ENCODE results near the gene ATCAY. TPM values are rescaled to one million over a fixed set of nuclear protein-coding genes. Genes with fewer than 3 reads are reported as not detected.

ATCAY gene
- not detected for total RNA-seq

- no peaks in the 10 kb centered on the region for H3K36me3 ChIP-seq
- ATAC-seq (no peak), DNase-seq (no peak)
- H3K27ac ChIP-seq, result no peak within 1 kb of the TSS
- in situ Hi-C loops (cut with MboI; ENCODE audit: low sequenced_read_pairs in 4 of 4) (no loop called here), intact Hi-C loops (cut with DNase I; ENCODE audit: low total_unique reads) (no loop called here)
- no peak for TF ChIP-seq POLR2A (IDR thresholded peaks at IDR 0.05)
- no peak for TF ChIP-seq CTCF (IDR thresholded peaks at IDR 0.05 in 4 of 5, conservative IDR thresholded peaks at IDR 0.05 in 1 of 5)
- no peaks in the 10 kb centered on the region for H3K4me1 ChIP-seq
- no peak within 1 kb of the TSS for H3K4me3 ChIP-seq
- H3K27me3 ChIP-seq, result peaks cover 48 to 64% (median 54%) of the 10 kb centered on the region in 3 donors
- no peaks in the 10 kb centered on the region for H3K9me3 ChIP-seq
These were observed at the start of gene ATCAY for GRCh38 chr19:3880471-3881271. Gene ATCAY, plus strand, starts transcription at chr19:3880685. Its CDS starts 5,083 bp downstream, at chr19:3885768.

- H3K9me3 ChIP-seq, result no peaks in the 10 kb centered on the region
- H3K4me3 ChIP-seq, result no peak overlapping the region
- no peak for DNase-seq
- no peak for TF ChIP-seq POLR2A (IDR thresholded peaks at IDR 0.05)
- TF ChIP-seq CTCF (IDR thresholded peaks at IDR 0.05 in 4 of 5, conservative IDR thresholded peaks at IDR 0.05 in 1 of 5), result no peak
- no peaks in the 10 kb centered on the region for H3K4me1 ChIP-seq
- ATAC-seq, result no peak
- in situ Hi-C loops (cut with MboI; ENCODE audit: low sequenced_read_pairs in 4 of 4), result no loop called here
- no peaks in the 10 kb centered on the region for H3K36me3 ChIP-seq
- intact Hi-C loops (cut with DNase I; ENCODE audit: low total_unique reads), result no loop called here
- no peak overlapping the region for H3K27ac ChIP-seq
- H3K27me3 ChIP-seq, result peaks cover 17 to 36% (median 22%) of the 10 kb centered on the region in 3 donors
These were observed 48.9 kb upstream of the ATCAY start for GRCh38 chr19:3831601-3832000.

- no peak for DNase-seq
- Histone ChIP-seq H3K4me1 (no peaks in the 10 kb centered on the region), H3K27me3 (peaks cover 17 to 37% (median 22%) of the 10 kb centered on the region in 3 donors), H3K36me3 (no peaks in the 10 kb centered on the region), H3K9me3 (no peaks in the 10 kb centered on the region), H3K27ac (no peak overlapping the region), H3K4me3 (no peak overlapping the region)
- ATAC-seq, result no peak
- intact Hi-C loops (cut with DNase I; ENCODE audit: low total_unique reads) (no loop called here), in situ Hi-C loops (cut with MboI; ENCODE audit: low sequenced_read_pairs in 4 of 4) (no loop called here)
- TF ChIP-seq POLR2A (IDR thresholded peaks at IDR 0.05) (no peak), CTCF (IDR thresholded peaks at IDR 0.05 in 4 of 5, conservative IDR thresholded peaks at IDR 0.05 in 1 of 5) (no peak)
These were observed 48.5 kb upstream of the ATCAY start for GRCh38 chr19:3832001-3832400.

- in situ Hi-C loops (cut with MboI; ENCODE audit: low sequenced_read_pairs in 4 of 4), result no loop called here
- intact Hi-C loops (cut with DNase I; ENCODE audit: low total_unique reads), result no loop called here
- ATAC-seq, result no peak
These were observed 46.7 kb upstream of the ATCAY start for GRCh38 chr19:3833578-3834348.

More at GRCh38 chr19:3833578-3834348, 46.7 kb upstream of the ATCAY start:
- no peak overlapping the region for H3K4me3 ChIP-seq
- H3K27ac ChIP-seq, result no peak overlapping the region
- peaks cover 17 to 39% (median 22%) of the 10 kb centered on the region in 3 donors for H3K27me3 ChIP-seq
- no peaks in the 10 kb centered on the region for H3K36me3 ChIP-seq
- no peaks in the 10 kb centered on the region for H3K9me3 ChIP-seq
- no peaks in the 10 kb centered on the region for H3K4me1 ChIP-seq
- no peak for TF ChIP-seq POLR2A (IDR thresholded peaks at IDR 0.05)
- TF ChIP-seq CTCF (IDR thresholded peaks at IDR 0.05 in 4 of 5, conservative IDR thresholded peaks at IDR 0.05 in 1 of 5), result no peak
- no peak for DNase-seq

Measured in gastrocnemius medialis (tissue), 4 donors.